ENCODE data around the gene DOCK2. TPM values are rescaled to one million over a fixed set of nuclear protein-coding genes. Genes with fewer than 3 reads are reported as not detected.

The DOCK2 gene
- total RNA-seq, 1 donor from 2014 or later, result 1.1 TPM

GRCh38 chr5:169904508-169904907, 267.4 kb downstream of the DOCK2 start:
- H3F3A ChIP-seq (ENCODE audit: low read depth), result peaks cover 9% of the 10 kb centered on the region
- H3K9me3 Mint-ChIP-seq, result no peaks in the 10 kb centered on the region
- H2AFZ ChIP-seq (replicated peaks), result peak overlapping the region; percentile 83
- H3K4me3 ChIP-seq, result no peak overlapping the region
- peaks cover 2% of the 10 kb centered on the region for H3K4me1 Mint-ChIP-seq
- no peak overlapping the region for H3K4me3 Mint-ChIP-seq
- no peaks in the 10 kb centered on the region for H3K36me3 Mint-ChIP-seq
- peak overlapping the region; percentile 31 for H3K4me2 ChIP-seq
- peaks cover 21% of the 10 kb centered on the region for H3K4me1 ChIP-seq
- no peaks in the 10 kb centered on the region for H3K27me3 ChIP-seq
- H3K9me3 ChIP-seq (ENCODE audit: low read depth), result no peaks in the 10 kb centered on the region
- H3K36me3 ChIP-seq, result no peaks in the 10 kb centered on the region
- no peaks in the 10 kb centered on the region for H4K20me1 ChIP-seq (ENCODE audit: low read depth)
- H3K27ac ChIP-seq, result peak overlapping the region; percentile 65
- no peak overlapping the region for H3K9ac ChIP-seq
- DNase-seq (ENCODE audit: low spot score), result peak; percentile 59
- no peak overlapping the region for H3K27ac Mint-ChIP-seq
- no peaks in the 10 kb centered on the region for H3K79me2 ChIP-seq (ENCODE audit: low read depth)
- TF ChIP-seq EZH2 (IDR thresholded peaks at IDR 0.05), result no peak
- TF ChIP-seq CTCF (IDR thresholded peaks at IDR 0.05), result no peak
- no peak for TF ChIP-seq EZH2phosphoT487 (IDR thresholded peaks at IDR 0.05)
- peaks cover 2% of the 10 kb centered on the region for H3K27me3 Mint-ChIP-seq (ENCODE audit: insufficient read depth, low read depth)

- Mint-ChIP-seq H3K4me3 (no peak overlapping the region), H3K4me1 (peaks cover 5% of the 10 kb centered on the region), H3K27me3 (ENCODE audit: insufficient read depth, low read depth) (peaks cover 2% of the 10 kb centered on the region), H3K36me3 (no peaks in the 10 kb centered on the region), H3K9me3 (no peaks in the 10 kb centered on the region), H3K27ac (no peak overlapping the region)
- Histone ChIP-seq H3K4me1 (peaks cover 21% of the 10 kb centered on the region), H3K9ac (no peak overlapping the region), H3K9me3 (ENCODE audit: low read depth) (no peaks in the 10 kb centered on the region), H3K4me2 (peak overlapping the region; percentile 31), H3K36me3 (no peaks in the 10 kb centered on the region), H4K20me1 (ENCODE audit: low read depth) (no peaks in the 10 kb centered on the region), H3F3A (ENCODE audit: low read depth) (peaks cover 9% of the 10 kb centered on the region), H3K27me3 (no peaks in the 10 kb centered on the region), H3K79me2 (ENCODE audit: low read depth) (no peaks in the 10 kb centered on the region), H3K4me3 (no peak overlapping the region), H3K27ac (no peak overlapping the region), H2AFZ (replicated peaks) (no peak overlapping the region)
- peak; percentile 23 for DNase-seq (ENCODE audit: low spot score)
- TF ChIP-seq EZH2phosphoT487 (IDR thresholded peaks at IDR 0.05), result no peak
- no peak for TF ChIP-seq EZH2 (IDR thresholded peaks at IDR 0.05)
- no peak for TF ChIP-seq CTCF (IDR thresholded peaks at IDR 0.05)
Measured at GRCh38 chr5:169905017-169905416, 267.9 kb downstream of the DOCK2 start.

GRCh38 chr5:169906745-169907649, 269.9 kb downstream of the DOCK2 start:
- peaks cover 21% of the 10 kb centered on the region for H3K4me1 ChIP-seq
- Mint-ChIP-seq H3K27ac (no peak overlapping the region), H3K27me3 (ENCODE audit: insufficient read depth, low read depth) (peaks cover 2% of the 10 kb centered on the region), H3K36me3 (no peaks in the 10 kb centered on the region), H3K4me1 (peaks cover 10% of the 10 kb centered on the region), H3K9me3 (no peaks in the 10 kb centered on the region), H3K4me3 (no peak overlapping the region)
- H3K27me3 ChIP-seq, result no peaks in the 10 kb centered on the region
- TF ChIP-seq EZH2 (IDR thresholded peaks at IDR 0.05), result no peak
- TF ChIP-seq CTCF (IDR thresholded peaks at IDR 0.05), result no peak
- no peak for TF ChIP-seq EZH2phosphoT487 (IDR thresholded peaks at IDR 0.05)
- no peaks in the 10 kb centered on the region for H3K36me3 ChIP-seq
- DNase-seq (ENCODE audit: low spot score), result no peak
- H3K4me3 ChIP-seq, result no peak overlapping the region
- H3K4me2 ChIP-seq, result no peak overlapping the region
- H3K9me3 ChIP-seq (ENCODE audit: low read depth), result no peaks in the 10 kb centered on the region
- no peaks in the 10 kb centered on the region for H3K79me2 ChIP-seq (ENCODE audit: low read depth)
- H3K9ac ChIP-seq, result no peak overlapping the region
- H3K27ac ChIP-seq, result no peak overlapping the region
- H4K20me1 ChIP-seq (ENCODE audit: low read depth), result no peaks in the 10 kb centered on the region
- no peak overlapping the region for H2AFZ ChIP-seq (replicated peaks)
- H3F3A ChIP-seq (ENCODE audit: low read depth), result peaks cover 9% of the 10 kb centered on the region

Measured in neural progenitor cell (in vitro differentiated cells).